ENCODE measurements around the gene VMAC.

Gene VMAC

DNA sequence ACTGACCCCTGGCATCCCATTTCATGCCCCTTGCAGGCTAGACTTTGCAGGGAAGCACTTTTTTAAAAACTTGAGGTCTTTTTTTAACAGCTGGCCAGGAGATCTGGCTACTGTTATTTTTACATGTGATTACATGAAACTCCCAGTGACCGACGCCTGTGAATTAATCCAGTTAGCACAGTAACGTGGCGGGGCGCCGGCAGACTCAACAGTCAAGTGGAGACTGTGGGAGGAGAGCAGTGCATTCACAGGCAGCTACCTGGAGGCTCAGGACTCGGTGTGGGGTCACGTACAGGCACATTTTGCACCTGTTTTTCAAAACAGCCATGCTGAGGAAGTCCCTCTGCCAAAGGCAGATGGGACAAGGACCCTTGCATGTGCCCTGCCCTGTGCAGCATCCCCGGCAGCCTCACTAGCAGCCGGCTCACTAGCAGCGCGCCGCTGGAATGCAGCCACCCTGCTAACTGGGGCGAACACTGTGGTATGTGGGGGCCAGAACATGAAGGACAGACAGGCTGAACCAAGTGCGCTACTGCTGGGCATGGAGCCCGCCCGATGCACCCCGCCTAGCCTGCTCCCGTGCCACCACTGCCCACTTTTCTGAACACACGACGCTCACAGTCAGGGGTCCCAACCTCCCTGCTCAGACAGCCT is 28.1 kb downstream of the VMAC start:
- no peak for DNase-seq

DNA sequence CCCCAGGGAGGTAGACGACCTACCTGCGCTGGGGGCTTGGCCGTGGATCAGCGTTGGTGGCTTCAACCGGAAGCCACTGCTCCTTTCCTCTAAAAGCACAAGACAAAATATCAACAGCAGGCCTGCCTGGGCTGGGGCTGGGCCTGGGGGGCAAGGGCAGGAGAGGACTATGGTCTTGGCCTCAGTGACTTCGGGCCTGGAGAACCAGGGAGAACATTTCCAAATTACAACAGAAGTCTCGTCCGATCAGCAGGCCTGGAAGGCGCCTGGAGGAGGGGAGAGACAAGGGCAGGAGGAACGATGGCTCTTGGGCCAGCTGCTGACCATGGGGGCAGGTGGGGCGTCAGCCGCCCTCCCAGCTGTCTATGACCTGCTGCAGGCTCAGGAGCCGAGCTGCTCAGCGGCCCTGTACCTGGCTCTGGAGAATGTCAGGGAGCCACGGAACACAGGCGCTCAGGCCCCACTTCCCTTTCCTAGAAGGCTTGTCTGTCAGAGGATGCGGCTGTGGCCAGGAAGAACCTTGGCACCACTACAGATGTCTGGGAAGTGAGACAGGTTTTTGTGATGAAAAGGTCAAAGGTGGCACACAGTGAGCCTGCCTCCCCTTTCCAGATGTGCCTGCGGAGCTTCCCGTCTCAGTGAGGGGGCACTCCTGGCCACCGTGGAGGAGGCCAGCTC is 28.9 kb downstream of the VMAC start:
- DNase-seq = no peak

GRCh38 chr19:5934069-5934401 is 29.4 kb downstream of the VMAC start:
- no peak for DNase-seq

GRCh38 chr19:5934774-5935472 is 30.3 kb downstream of the VMAC start:
- DNase-seq = no peak

DNA sequence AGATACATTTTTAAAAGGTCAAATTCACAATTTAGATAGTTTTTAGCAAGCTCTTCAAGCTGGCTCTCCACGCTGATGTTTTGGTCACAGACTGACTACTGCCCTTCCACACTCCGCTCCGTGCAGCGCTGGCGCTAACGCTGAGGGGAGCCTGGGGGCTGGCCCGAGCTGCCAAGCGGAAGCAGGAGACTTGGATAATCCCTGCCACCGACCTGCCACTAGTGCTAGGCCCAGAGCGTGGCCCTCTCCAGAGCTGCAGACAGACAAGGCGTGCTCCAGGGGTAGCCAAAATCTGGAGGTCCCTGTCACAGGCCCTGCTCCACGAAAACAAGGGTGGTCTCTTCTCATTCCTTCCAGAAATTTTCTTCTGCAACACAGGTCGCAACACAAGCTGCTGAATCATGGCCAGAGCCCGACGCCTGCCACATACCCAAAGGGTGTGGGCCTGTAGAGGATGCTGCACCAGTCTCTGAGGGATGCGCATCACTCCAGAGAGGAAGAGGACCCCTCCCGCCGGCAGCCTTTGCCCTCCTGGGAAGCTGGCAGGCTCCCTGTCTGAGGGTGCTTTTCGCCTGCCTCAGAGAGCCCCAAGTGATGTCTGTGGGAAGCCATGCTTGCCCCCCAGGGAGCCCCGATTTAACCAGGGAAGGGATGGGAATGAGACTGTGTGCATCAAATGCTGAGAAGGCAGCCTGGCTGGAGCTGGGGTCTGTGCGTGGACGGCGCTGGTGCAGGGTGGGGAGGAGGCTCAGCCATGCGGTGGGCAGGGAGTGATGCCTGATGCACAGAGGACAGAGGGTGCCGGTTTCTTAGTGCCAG is 31.0 kb downstream of the VMAC start:
- DNase-seq = no peak

DNA sequence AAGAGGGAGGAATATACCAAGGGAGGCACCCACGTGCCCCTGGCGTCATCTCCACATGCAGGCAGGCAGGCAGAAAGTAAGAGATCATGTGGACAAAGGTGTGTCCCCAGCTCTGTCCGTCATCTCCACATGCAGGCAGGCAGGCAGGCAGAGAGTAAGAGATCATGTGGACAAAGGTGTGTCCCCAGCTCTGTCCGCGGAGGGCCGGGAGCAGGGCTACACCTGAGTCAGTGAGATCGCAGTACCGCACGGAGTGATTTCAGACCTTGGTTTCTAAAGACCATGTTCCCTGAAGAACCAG is 31.6 kb downstream of the VMAC start:
- DNase-seq = no peak

DNA sequence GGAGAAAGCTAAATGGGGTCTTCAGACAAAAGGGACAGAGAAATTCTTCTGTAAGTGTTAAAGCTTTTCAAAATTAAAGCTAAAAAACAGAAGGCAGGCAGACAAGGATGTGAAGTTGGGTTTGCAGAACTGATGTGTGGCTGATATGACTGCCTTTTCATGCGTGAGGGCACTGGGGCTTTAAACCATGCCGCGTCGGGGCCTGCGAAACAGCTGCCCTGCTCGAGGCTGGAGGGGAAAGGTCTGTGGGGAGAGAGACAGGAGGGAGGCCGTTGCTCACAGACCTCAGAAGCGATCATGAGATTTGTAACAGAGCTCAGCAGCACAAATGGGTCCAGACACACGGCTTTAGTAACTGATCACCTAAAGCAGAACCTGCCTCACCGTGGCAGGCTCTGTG is 32.9 kb downstream of the VMAC start:
- no peak for DNase-seq

DNA sequence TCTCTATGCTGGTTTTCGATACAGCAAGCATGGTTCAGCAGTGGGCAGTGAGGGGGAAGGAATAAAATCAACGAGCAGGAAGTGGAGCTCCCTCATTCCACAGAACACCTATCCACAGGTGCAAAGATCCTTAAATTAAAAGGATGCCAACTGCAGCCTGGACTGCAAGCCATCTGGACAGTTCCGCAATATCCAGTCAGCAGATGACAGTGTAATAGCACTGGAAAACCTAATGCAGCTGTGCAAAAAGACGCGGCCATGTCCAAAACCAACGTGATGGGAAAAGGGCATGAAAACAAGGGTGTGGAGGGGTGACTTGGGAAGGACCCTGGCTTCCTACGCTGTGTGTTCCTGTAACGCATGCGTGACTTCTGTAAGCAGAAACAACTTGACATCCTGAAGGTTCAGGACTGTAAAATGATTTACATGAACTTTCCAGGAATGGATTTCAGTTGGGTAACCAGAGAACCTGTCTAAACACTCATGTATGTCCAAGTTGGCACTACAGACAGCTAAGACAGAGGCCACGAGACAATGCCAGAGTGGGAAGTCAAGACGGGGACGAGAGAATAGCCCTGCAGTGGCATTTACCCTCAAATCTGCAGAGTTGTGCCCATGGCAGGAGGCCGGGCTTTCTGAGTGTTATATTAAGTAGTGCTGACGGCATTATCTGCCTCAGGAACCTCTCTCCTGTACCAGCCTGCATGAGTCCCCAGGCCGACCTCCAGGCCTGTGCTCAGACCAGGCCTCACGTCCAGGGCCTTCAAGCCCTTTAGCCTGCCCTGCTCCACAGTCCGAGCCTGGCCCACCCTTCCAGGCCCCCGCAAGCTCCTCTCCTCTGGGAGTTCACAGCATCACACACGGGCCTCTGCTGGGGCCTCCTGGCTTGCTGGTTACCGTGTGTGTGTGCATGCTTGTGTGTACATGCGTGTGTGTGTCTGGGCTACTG is 35.9 kb downstream of the VMAC start:
- no peak for DNase-seq

GRCh38 chr19:5941673-5942072 is 37.0 kb downstream of the VMAC start:
- no peak for DNase-seq

- DNase-seq = no peak
Measured at GRCh38 chr19:5943045-5943444, 38.4 kb downstream of the VMAC start.

GRCh38 chr19:5943623-5944022 is 39.0 kb downstream of the VMAC start:
- DNase-seq = no peak

- no peak for DNase-seq
Measured at GRCh38 chr19:5947435-5947834, 42.8 kb downstream of the VMAC start.

- DNase-seq = no peak
Measured at GRCh38 chr19:5948752-5949564, 44.3 kb downstream of the VMAC start.

DNA sequence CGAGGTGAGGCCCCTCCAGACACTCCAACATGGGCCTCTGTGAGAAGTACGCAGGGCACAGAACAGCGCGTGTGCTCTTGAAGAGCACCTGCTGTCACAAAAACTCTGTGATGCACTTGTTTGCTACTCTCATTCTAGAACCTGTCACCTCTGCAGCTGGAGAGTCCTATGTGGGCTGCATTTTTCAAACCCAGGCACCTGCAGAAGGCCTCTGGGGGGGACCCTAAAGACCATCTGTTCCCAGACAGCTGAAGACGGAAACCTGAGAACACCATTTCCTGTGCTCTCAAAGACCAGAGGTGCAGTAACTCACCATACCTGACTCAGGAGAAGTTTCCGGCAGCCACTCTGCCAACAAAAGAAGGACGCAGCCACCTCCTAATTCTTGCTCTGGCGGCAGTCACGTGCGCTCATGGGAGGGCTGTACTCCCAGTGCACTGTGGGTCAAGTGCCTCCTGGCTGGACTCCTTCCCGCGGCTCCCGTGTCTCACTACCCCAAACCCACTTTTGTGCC is 45.2 kb downstream of the VMAC start:
- DNase-seq = no peak

- no peak for DNase-seq
Measured at GRCh38 chr19:5950741-5951140, 46.1 kb downstream of the VMAC start.

- no peak for DNase-seq
Measured at GRCh38 chr19:5951338-5951861, 46.7 kb downstream of the VMAC start.

DNA sequence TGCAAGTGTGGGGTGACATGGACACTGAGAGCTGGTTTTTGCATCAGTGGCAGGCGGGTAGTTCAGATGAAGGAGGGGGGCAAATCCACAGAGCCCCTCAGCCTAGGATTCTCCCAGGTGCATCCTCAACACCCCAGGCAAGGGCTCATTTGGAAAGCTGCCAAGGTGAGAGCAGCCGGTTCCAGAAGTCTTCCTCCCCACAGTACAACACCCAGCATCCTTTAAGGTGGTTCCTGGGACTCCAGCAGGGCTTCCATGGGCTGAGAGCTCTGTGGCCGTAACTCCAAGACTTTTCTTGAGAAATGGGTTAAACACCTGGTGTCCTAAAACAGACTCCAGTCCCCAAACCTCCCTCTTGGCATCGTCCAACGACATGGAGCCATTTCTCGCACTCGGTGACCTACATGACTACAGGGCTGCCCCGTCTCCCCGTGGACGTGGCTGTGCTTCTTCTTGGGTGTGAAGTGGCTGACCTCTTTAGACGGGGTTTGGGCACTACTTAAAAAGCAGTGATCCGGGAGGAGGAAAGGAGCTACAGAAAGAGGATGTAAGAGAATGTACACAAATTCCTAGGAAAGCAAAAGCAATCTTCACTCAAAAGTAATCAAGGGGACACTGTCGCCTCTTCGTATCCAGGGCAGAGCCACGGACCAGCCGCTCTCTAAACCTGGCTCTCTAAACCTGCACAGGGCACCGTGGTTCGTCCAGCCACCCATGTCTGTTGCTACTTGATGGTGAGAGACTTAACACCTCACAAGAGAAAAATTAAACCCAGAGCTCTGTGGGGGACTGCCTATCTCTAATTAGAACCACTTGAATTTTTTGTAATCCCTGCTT is 47.7 kb downstream of the VMAC start:
- DNase-seq = no peak

GRCh38 chr19:5953030-5953589 is 48.4 kb downstream of the VMAC start:
- DNase-seq = peak; percentile 4

DNA sequence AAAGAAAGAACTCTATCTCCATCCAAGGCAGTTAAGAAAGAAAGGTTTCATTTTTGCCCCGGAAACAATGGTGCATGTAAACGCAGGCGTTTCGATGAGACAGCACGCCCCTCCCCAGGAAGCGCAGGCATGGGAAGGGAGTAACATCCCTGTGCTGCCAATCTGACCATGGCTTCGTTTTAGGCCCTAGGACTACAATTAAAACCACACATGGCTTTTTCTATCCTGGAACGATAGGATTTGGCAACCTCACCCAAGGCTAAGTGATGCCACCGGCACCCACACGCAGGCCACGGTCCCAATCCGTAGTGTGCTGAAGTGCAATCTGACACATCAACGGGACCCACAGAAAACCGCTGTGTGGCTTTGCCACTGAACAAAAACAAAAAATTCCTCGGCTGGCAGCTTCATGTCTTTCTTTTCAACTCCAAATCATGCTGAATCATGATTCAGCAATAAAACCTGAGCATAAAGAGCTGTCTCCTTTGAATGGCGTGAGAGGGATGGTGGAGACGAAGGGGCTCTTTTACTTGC is 49.1 kb downstream of the VMAC start:
- DNase-seq = no peak

GRCh38 chr19:5954293-5954692 is 49.6 kb downstream of the VMAC start:
- DNase-seq = no peak

All from GF-D8 (cell line).